H1 (cell line): ENCODE data around the gene APBA2. TPM values are rescaled to one million over a fixed set of nuclear protein-coding genes. Genes with fewer than 3 reads are reported as not detected.
A peak's percentile ranks its signal among the peaks of the same experiment; 100 is the strongest.

Experiments used
- CTCF ChIA-PET: fragments of 300-600 bp; sonication (Branson Sonifier 250); formaldehyde crosslinking; loops from one replicate; lab custom pipeline; 2021; ENCODE audit not compliant: partially characterized antibody; lab: Charles Lee
- POLR2A ChIA-PET: fragments of 300-600 bp; sonication (Branson Sonifier 250); formaldehyde crosslinking; loops from one replicate; lab custom pipeline; 2021; ENCODE audit warnings: inconsistent platforms; ENCODE audit not compliant: partially characterized antibody; lab: Charles Lee
- DNase-seq, 2 experiments: peaks; one replicate each; pipeline versions ENCODE4 v3.0.0 to v3.0.0-alpha.2; 2010 to 2022; ENCODE audit warnings: low spot score in 2 of 2, low read depth in 1 of 2, mixed read lengths in 1 of 2
- FAIRE-seq: peaks from 2 replicates; lab custom pipeline; 2011; peaks lifted over from hg19 to GRCh38; lab: Jason Lieb, UNC
- H2AFZ ChIP-seq: 2 replicates; pipeline ENCODE4 v1.8.1; 2012; ENCODE audit warnings: low read length, inconsistent platforms
- H2AK5ac ChIP-seq: 2 replicates; pipeline ENCODE4 v1.6.1; 2013; ENCODE audit warnings: low read depth, low read length
- H2BK120ac ChIP-seq: replicated peaks from 2 replicates; pipeline ENCODE3; 2013; ENCODE audit warnings: low read depth, low read length, inconsistent platforms
- H2BK12ac ChIP-seq: 2 replicates; pipeline ENCODE4 v1.6.1; 2013; ENCODE audit warnings: low read depth, low read length
- H2BK15ac ChIP-seq: 2 replicates; pipeline ENCODE4 v1.6.1; 2013; ENCODE audit warnings: low read length
- H2BK20ac ChIP-seq: 2 replicates; pipeline ENCODE4 v1.6.1; 2013; ENCODE audit warnings: low read length
- H2BK5ac ChIP-seq: 2 replicates; pipeline ENCODE4 v1.6.1; 2013; ENCODE audit warnings: low read depth, low read length
- H3K14ac ChIP-seq: 2 replicates; pipeline ENCODE4 v1.6.1; 2013; ENCODE audit warnings: inconsistent platforms; ENCODE audit not compliant: insufficient read length
- H3K18ac ChIP-seq: 2 replicates; pipeline ENCODE4 v1.6.1; 2013; ENCODE audit warnings: low read length; ENCODE audit errors: extremely low read depth
- H3K23ac ChIP-seq: 2 replicates; pipeline ENCODE4 v1.6.1; 2013; ENCODE audit warnings: inconsistent platforms; ENCODE audit not compliant: insufficient read length
- H3K23me2 ChIP-seq: 2 replicates; pipeline ENCODE4 v1.6.1; 2013; ENCODE audit warnings: low read depth, low read length
- H3K27ac ChIP-seq: 2 replicates; pipeline ENCODE4 v1.6.1; 2011; ENCODE audit warnings: low read depth, low read length, inconsistent platforms
- H3K27me3 ChIP-seq, 4 experiments: replicated peaks in 1 of 4; 1 replicate in 1 of 4; 2 replicates in 3 of 4; pipeline versions ENCODE4 v1.6.1 to v1.8.1; 2011 to 2013; ENCODE audit warnings: low read length in 3 of 4, mild to moderate bottlenecking in 3 of 4, inconsistent platforms in 2 of 4, mixed read lengths in 2 of 4, moderate library complexity in 1 of 4; ENCODE audit not compliant: control insufficient read depth in 3 of 4, insufficient read depth in 3 of 4; ENCODE audit errors: extremely low read depth in 1 of 4
- H3K36me3 ChIP-seq, 4 experiments: 2 replicates each; pipeline versions ENCODE4 v1.6.1 to v1.8.1; 2011 to 2013; ENCODE audit warnings: mild to moderate bottlenecking in 4 of 4, low read length in 3 of 4, moderate library complexity in 2 of 4, control low read depth in 1 of 4, inconsistent platforms in 1 of 4; ENCODE audit not compliant: insufficient read depth in 4 of 4, control insufficient read depth in 2 of 4
- H3K4ac ChIP-seq: replicated peaks from 2 replicates; pipeline ENCODE3; 2013; ENCODE audit warnings: low read length, low read depth, mixed read lengths, inconsistent platforms; ENCODE audit not compliant: insufficient read length
- H3K4me1 ChIP-seq, 4 experiments: replicated peaks in 1 of 4; 1 replicate in 1 of 4; 2 replicates in 3 of 4; pipeline versions ENCODE4 v1.6.1 to v1.8.1; 2011 to 2013; ENCODE audit warnings: low read length in 3 of 4, inconsistent platforms in 2 of 4, mixed read lengths in 1 of 4; ENCODE audit not compliant: insufficient read depth in 4 of 4, control insufficient read depth in 3 of 4
- H3K4me2 ChIP-seq, 2 experiments: 2 replicates each; pipeline versions ENCODE4 v1.6.1 to v1.8.1; 2011 to 2013; ENCODE audit warnings: low read depth in 2 of 2, low read length in 2 of 2, control low read depth in 1 of 2, inconsistent platforms in 1 of 2, mild to moderate bottlenecking in 1 of 2; ENCODE audit not compliant: insufficient read depth in 1 of 2
- H3K4me3 ChIP-seq, 4 experiments: fragments of 200-600, 300-600 bp in 1 of 4; sonication (generic), shearing (Covaris generic), sonication (Bioruptor Twin) in 1 of 4; 2 replicates each; pipeline versions ENCODE4 v1.5.1 to v1.8.1; 2011 to 2016; ENCODE audit warnings: low read length in 4 of 4, low read depth in 3 of 4, control low read depth in 2 of 4, inconsistent platforms in 2 of 4, mild to moderate bottlenecking in 2 of 4, mixed read lengths in 1 of 4, moderate library complexity in 1 of 4; ENCODE audit not compliant: insufficient read depth in 2 of 4; ENCODE audit errors: extremely low read depth in 1 of 4
- H3K56ac ChIP-seq: replicated peaks from 2 replicates; pipeline ENCODE3; 2013; ENCODE audit warnings: low read depth, mild to moderate bottlenecking, mixed read lengths, low read length, inconsistent platforms; ENCODE audit not compliant: insufficient read length
- H3K79me1 ChIP-seq: 2 replicates; pipeline ENCODE4 v1.6.1; 2013; ENCODE audit warnings: low read depth, low read length, control low read depth
- H3K79me2 ChIP-seq, 2 experiments: 2 replicates each; pipeline versions ENCODE4 v1.6.1 to v1.8.1; 2012 to 2013; ENCODE audit warnings: low read length in 2 of 2, mild to moderate bottlenecking in 2 of 2, inconsistent platforms in 1 of 2; ENCODE audit not compliant: insufficient read depth in 2 of 2, control insufficient read depth in 1 of 2
- H3K9ac ChIP-seq, 4 experiments: replicated peaks in 1 of 4; 1 replicate in 1 of 4; 2 replicates in 3 of 4; pipeline versions ENCODE4 v1.6.1 to v1.8.1; 2011 to 2013; ENCODE audit warnings: low read depth in 3 of 4, low read length in 3 of 4, control low read depth in 2 of 4, mild to moderate bottlenecking in 2 of 4, moderate library complexity in 2 of 4, inconsistent platforms in 1 of 4; ENCODE audit errors: extremely low read depth in 1 of 4
- H3K9me3 ChIP-seq, 2 experiments: 2 replicates each; pipeline versions ENCODE4 v1.6.1 to v1.8.1; 2012 to 2013; ENCODE audit warnings: mild to moderate bottlenecking in 2 of 2, moderate library complexity in 2 of 2, control low read depth in 1 of 2, inconsistent platforms in 1 of 2, low read depth in 1 of 2, low read length in 1 of 2, mixed read lengths in 1 of 2; ENCODE audit not compliant: insufficient read depth in 2 of 2
- H4K20me1 ChIP-seq, 2 experiments: replicated peaks in 1 of 2; 2 replicates each; pipeline versions ENCODE3 to v1.8.1; 2011 to 2013; ENCODE audit warnings: inconsistent platforms in 2 of 2, low read length in 2 of 2, mild to moderate bottlenecking in 1 of 2; ENCODE audit not compliant: insufficient read depth in 2 of 2, control insufficient read depth in 1 of 2
- H4K5ac ChIP-seq: 2 replicates; pipeline ENCODE4 v1.6.1; 2013; ENCODE audit warnings: low read length, low read depth, mixed read lengths, inconsistent platforms; ENCODE audit not compliant: insufficient read length
- H4K8ac ChIP-seq: 2 replicates; pipeline ENCODE4 v1.8.0; 2013; ENCODE audit warnings: mild to moderate bottlenecking, moderate library complexity, low read length, inconsistent platforms; ENCODE audit not compliant: insufficient read depth; ENCODE audit errors: extremely low read depth
- H4K91ac ChIP-seq: replicated peaks from 2 replicates; pipeline ENCODE3; 2013; ENCODE audit warnings: low read length, mixed read lengths, inconsistent platforms; ENCODE audit not compliant: insufficient read length
- ATF3 ChIP-seq: IDR thresholded peaks from 2 replicates; pipeline ENCODE4 v1.6.1; 2011; ENCODE audit warnings: low read depth, mild to moderate bottlenecking, low read length; ENCODE audit not compliant: insufficient read depth
- CHD1 ChIP-seq: IDR thresholded peaks from 2 replicates; pipeline ENCODE4 v1.6.1; 2012; ENCODE audit warnings: low read depth, low read length, improper control_type of control experiment
- E2F6 ChIP-seq: IDR thresholded peaks from 2 replicates; pipeline ENCODE4 v1.6.1; 2012; ENCODE audit warnings: inconsistent platforms
- GABPA ChIP-seq: IDR thresholded peaks from 2 replicates; pipeline ENCODE4 v1.6.1; 2011; ENCODE audit warnings: mild to moderate bottlenecking, low read length, moderate library complexity, borderline replicate concordance; ENCODE audit not compliant: insufficient read depth
- KDM4A ChIP-seq: IDR thresholded peaks from one replicate; pipeline ENCODE4 v1.7.1; 2012; ENCODE audit warnings: low read depth, mild to moderate bottlenecking, moderate library complexity, low read length, inconsistent platforms; ENCODE audit not compliant: severe bottlenecking
- KDM5A ChIP-seq: fragments of 200-600 bp; IDR thresholded peaks from 2 replicates; pipeline ENCODE4 v1.7.1; 2012; ENCODE audit warnings: mild to moderate bottlenecking, low read length, inconsistent platforms, mixed read lengths
- NRF1 ChIP-seq: IDR thresholded peaks from 2 replicates; pipeline ENCODE4 v1.6.1; 2011; ENCODE audit warnings: mild to moderate bottlenecking, low read depth, low read length, improper control_type of control experiment
- SP2 ChIP-seq: IDR thresholded peaks from 2 replicates; pipeline ENCODE4 v1.6.1; 2012; ENCODE audit warnings: mild to moderate bottlenecking, low read length, inconsistent platforms
- SP4 ChIP-seq: IDR thresholded peaks from 2 replicates; pipeline ENCODE4 v1.6.1; 2012; ENCODE audit warnings: low read length, inconsistent platforms
- TAF1 ChIP-seq: IDR thresholded peaks from 2 replicates; pipeline ENCODE4 v1.6.1; 2011; ENCODE audit warnings: mild to moderate bottlenecking, low read depth, low read length
- TEAD4 ChIP-seq: IDR thresholded peaks from 2 replicates; pipeline ENCODE4 v1.6.1; 2012; ENCODE audit warnings: low read depth, low read length, inconsistent platforms, mixed read lengths
- YY1 ChIP-seq: IDR thresholded peaks from 2 replicates; pipeline ENCODE4 v1.6.1; 2011; ENCODE audit warnings: low read depth, mild to moderate bottlenecking, low read length
- WGBS, 2 experiments: shearing (Covaris generic) in 1 of 2; methylation state at CpG; one replicate each; pipeline versions ENCODE4 v1.1.6 to v1.1.7; 2013 to 2015; ENCODE audit warnings: low lambda C conversion rate in 2 of 2, mixed read lengths in 2 of 2, inconsistent platforms in 1 of 2, low coverage in 1 of 2, missing lambda C conversion rate in 1 of 2; ENCODE audit not compliant: insufficient replicate concordance in 2 of 2, insufficient coverage in 1 of 2, insufficient read length in 1 of 2; ENCODE audit errors: extremely low coverage in 1 of 2, missing lambda C conversion rate in 1 of 2; 5-methylcytosine and 5-hydroxymethylcytosine counted together
- polyA plus RNA-seq, 7 experiments: library from polyadenylated mRNA; depleted of rRNA in 3 of 7; stranded (reverse) in 5 of 7; unstranded in 2 of 7; fragments of >200 nt in 5 of 7; fragments of 200-250 nt in 2 of 7; gene quantifications; 1 replicate in 5 of 7; 2 replicates in 1 of 7; 4 replicates in 1 of 7; pipeline versions ENCODE4 v1.2.1 to v1.2.3, GENCODE V29; 2011 to 2013; ENCODE audit warnings: missing spikeins in 2 of 7, mixed read lengths in 2 of 7
- total RNA-seq: library from RNA; stranded (reverse); fragmentation: NEBNext Ultra II Directional; extraction: Animal tissue kit (Norgen Biotek cat#: 25700); gene quantifications from 2 replicates; pipeline ENCODE4 v1.2.1, GENCODE V29; 2021
- TF ChIP-seq, protein P1 (sequence below): IDR thresholded peaks from 2 replicates; pipeline ENCODE4 v1.6.1; 2012; ENCODE audit warnings: inconsistent platforms

Gene APBA2
- total and polyA plus RNA-seq, 2 of the 8 experiments (the other 6 are each of a cell fraction or from before 2014, with no cell fraction given): 15.5 to 19.0 TPM

- CTCF ChIA-PET: interaction anchor here (0.7 to 2.7 kb wide), 11 partner anchors 10 to 189 kb away, joined by 3 to 22 read pairs (median 4); no protein-coding TSS in a partner anchor
- H3K56ac ChIP-seq: no peak overlapping the region
- H3K27ac ChIP-seq: no peak overlapping the region
- H2BK120ac ChIP-seq: no peak overlapping the region
- no peak overlapping the region for H4K91ac ChIP-seq
- H4K5ac ChIP-seq: no peak overlapping the region
- no peaks in the 10 kb centered on the region for H3K9me3 ChIP-seq
- H3K27me3 ChIP-seq: no peaks in the 10 kb centered on the region
- whole genome bisulfite sequencing, 2 experiments: 90% methylated on average over 7 of the region's 7 CpGs; no CpG with 5 or more reads in 1 of the 2 experiments
- H3K36me3 ChIP-seq: no peaks in the 10 kb centered on the region
- no peak for DNase-seq
- H3K79me1 ChIP-seq: no peaks in the 10 kb centered on the region
- H3K4me1 ChIP-seq: peaks cover 0 to 17% (median 6%) of the 10 kb centered on the region in 4 experiments; a peak in 5 of 7 replicates
- no peak overlapping the region for H2BK5ac ChIP-seq
- no peak overlapping the region for H3K23ac ChIP-seq
- H3K18ac ChIP-seq: no peak overlapping the region
- H3K9ac ChIP-seq: no peak overlapping the region
- H3K4ac ChIP-seq: no peak overlapping the region
- no peak overlapping the region for H2BK12ac ChIP-seq
- POLR2A ChIA-PET: no interaction called here
- no peaks in the 10 kb centered on the region for H3K79me2 ChIP-seq
- 0 out of 2 replicates have a peak overlapping the region, but pooled peaks have one; percentile 46 for H2BK15ac ChIP-seq
- H2BK20ac ChIP-seq: no peak overlapping the region
- no peaks in the 10 kb centered on the region for H3K23me2 ChIP-seq
- no peaks in the 10 kb centered on the region for H4K20me1 ChIP-seq
- no peak overlapping the region for H2AFZ ChIP-seq
- no peak overlapping the region for H3K4me3 ChIP-seq
- H4K8ac ChIP-seq: no peak overlapping the region
- no peak overlapping the region for H3K4me2 ChIP-seq
- FAIRE-seq: no peak
- H2AK5ac ChIP-seq: no peak overlapping the region
- H3K14ac ChIP-seq: no peak overlapping the region
- TF ChIP-seq, protein P1, sequence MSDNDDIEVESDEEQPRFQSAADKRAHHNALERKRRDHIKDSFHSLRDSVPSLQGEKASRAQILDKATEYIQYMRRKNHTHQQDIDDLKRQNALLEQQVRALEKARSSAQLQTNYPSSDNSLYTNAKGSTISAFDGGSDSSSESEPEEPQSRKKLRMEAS: no peak
- TF ChIP-seq SP4: no peak
- no peak for TF ChIP-seq E2F6
- TF ChIP-seq KDM5A: no peak
- no peak for TF ChIP-seq GABPA
- TF ChIP-seq YY1: no peak
- TF ChIP-seq ATF3: no peak
- no peak for TF ChIP-seq KDM4A
- TF ChIP-seq TEAD4: no peak
- no peak for TF ChIP-seq NRF1
- TF ChIP-seq SP2: no peak
- no peak for TF ChIP-seq CHD1
- TF ChIP-seq TAF1: no peak
Observed at GRCh38 chr15:29100486-29101000, 214.8 kb downstream of the APBA2 start.
